ENCODE measurements around the gene C6orf47. TPM values are rescaled to one million over a fixed set of nuclear protein-coding genes. Genes with fewer than 3 reads are reported as not detected.
A peak's percentile ranks its signal among the peaks of the same experiment; 100 is the strongest.

Gene C6orf47
- total and polyA plus RNA-seq, 2 of the 8 experiments (the other 6 are each of a cell fraction or from before 2014, with no cell fraction given) = 4.7 to 14.6 TPM

DNA sequence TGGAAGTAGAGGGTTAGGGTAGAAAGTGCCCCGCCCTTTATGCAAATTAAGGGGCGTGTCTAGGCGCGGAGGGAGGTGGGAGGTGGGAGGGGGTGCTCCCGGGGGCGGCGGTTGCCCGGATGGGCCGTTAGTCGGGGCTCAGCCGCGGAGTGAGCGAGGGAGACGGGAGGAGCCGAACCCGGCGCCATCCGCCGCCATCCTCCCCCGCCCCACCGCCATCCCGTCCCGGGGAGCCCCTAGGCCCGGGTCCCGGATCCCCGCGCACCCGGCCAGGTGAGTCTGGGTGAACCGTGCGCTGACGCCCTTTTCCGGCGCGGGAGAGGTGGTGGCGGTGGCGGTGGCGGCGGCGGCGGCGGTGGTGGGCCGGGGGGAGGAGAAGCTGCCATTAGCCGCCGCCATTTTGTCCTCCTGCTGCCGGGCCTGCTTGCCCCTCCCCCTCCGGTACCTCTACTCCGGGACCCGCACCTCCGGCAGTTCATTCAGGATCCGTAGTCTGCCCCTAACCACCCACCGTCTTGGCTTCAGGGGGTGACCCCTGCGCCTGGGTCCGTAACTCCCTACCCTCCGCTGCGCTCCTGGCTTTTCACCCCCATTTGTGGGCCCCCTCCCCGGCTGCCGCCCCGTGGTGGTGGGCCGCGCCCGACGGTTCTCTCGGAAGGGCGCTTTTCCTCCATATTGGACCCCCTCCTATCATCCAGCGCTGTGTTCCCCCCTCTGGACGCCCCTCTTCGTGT is 39.8 kb downstream of the C6orf47 start, which contains the start of gene PRRC2A (continued):
- TF ChIP-seq, protein P1, sequence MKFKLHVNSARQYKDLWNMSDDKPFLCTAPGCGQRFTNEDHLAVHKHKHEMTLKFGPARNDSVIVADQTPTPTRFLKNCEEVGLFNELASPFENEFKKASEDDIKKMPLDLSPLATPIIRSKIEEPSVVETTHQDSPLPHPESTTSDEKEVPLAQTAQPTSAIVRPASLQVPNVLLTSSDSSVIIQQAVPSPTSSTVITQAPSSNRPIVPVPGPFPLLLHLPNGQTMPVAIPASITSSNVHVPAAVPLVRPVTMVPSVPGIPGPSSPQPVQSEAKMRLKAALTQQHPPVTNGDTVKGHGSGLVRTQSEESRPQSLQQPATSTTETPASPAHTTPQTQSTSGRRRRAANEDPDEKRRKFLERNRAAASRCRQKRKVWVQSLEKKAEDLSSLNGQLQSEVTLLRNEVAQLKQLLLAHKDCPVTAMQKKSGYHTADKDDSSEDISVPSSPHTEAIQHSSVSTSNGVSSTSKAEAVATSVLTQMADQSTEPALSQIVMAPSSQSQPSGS (IDR thresholded peaks at IDR 0.05; ENCODE audit: low read length) = no peak
- TF ChIP-seq ZNF274 (IDR thresholded peaks at IDR 0.05; ENCODE audit: borderline replicate concordance, extremely low read depth, low read length) (no peak), GABPA (IDR thresholded peaks at IDR 0.05; ENCODE audit: borderline replicate concordance, insufficient read depth, low read length) (no peak), TAF1 (IDR thresholded peaks at IDR 0.05; ENCODE audit: low read depth, low read length) (peak; percentile 97), ASH2L (IDR thresholded peaks at IDR 0.05; ENCODE audit: low read length) (peak; percentile 45), GTF2F1 (IDR thresholded peaks at IDR 0.05; ENCODE audit: borderline replicate concordance, low read depth, low read length) (no peak), NANOG (IDR thresholded peaks at IDR 0.05; ENCODE audit: insufficient read depth, low read depth, low read length, poor library complexity, severe bottlenecking) (no peak), SP1 (IDR thresholded peaks at IDR 0.05; ENCODE audit: low read depth, low read length) (no peak; the same call in 1 of the 2 replicates), FOSL1 (IDR thresholded peaks at IDR 0.05; ENCODE audit: insufficient read depth, low read depth, low read length) (0 out of 2 replicates have a peak, but pooled peaks have one; percentile 21), HDAC6 (IDR thresholded peaks at IDR 0.05; ENCODE audit: low read depth, low read length) (no peak), BACH1 (IDR thresholded peaks at IDR 0.05; ENCODE audit: low read length) (no peak), CBX5 (IDR thresholded peaks at IDR 0.05; ENCODE audit: low read depth, low read length) (no peak), KDM1A (IDR thresholded peaks at IDR 0.05; ENCODE audit: borderline replicate concordance, low read length) (no peak), RNF2 (IDR thresholded peaks at IDR 0.05; ENCODE audit: borderline replicate concordance, low read depth, low read length, missing control alignments, poor library complexity, severe bottlenecking) (no peak), EGR1 (IDR thresholded peaks at IDR 0.05; ENCODE audit: borderline replicate concordance, low read depth, low read length) (0 out of 2 replicates have a peak, but pooled peaks have one; percentile 6), RFX5 (IDR thresholded peaks at IDR 0.05; ENCODE audit: borderline replicate concordance, low read depth, low read length) (no peak)
- TF ChIP-seq, protein P2, sequence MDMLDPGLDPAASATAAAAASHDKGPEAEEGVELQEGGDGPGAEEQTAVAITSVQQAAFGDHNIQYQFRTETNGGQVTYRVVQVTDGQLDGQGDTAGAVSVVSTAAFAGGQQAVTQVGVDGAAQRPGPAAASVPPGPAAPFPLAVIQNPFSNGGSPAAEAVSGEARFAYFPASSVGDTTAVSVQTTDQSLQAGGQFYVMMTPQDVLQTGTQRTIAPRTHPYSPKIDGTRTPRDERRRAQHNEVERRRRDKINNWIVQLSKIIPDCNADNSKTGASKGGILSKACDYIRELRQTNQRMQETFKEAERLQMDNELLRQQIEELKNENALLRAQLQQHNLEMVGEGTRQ (IDR thresholded peaks at IDR 0.05; ENCODE audit: low read length) = no peak
